ENCODE data around the gene CDH4. TPM values are rescaled to one million over a fixed set of nuclear protein-coding genes. Genes with fewer than 3 reads are reported as not detected.

Gene CDH4
- total and polyA plus RNA-seq, 2 donors (not counting 1 experiment from before 2014, with no cell fraction given): not detected

GRCh38 chr20:61407561-61407960 lies 155.5 kb downstream of the CDH4 start:
- Mint-ChIP-seq H3K27ac (no peak overlapping the region), H3K9me3 (ENCODE audit: insufficient read depth) (peaks cover 3% of the 10 kb centered on the region), H3K4me1 (no peaks in the 10 kb centered on the region), H3K27me3 (no peaks in the 10 kb centered on the region), H3K4me3 (no peak overlapping the region)
- H3K36me3 ChIP-seq (replicated peaks in 1 of 2; ENCODE audit: control extremely low read depth in 1 of 2, control insufficient read depth in 1 of 2, extremely low read depth in 1 of 2, insufficient read depth in 2 of 2, low read length in 1 of 2): no peaks in the 10 kb centered on the region
- POLR2A ChIA-PET: no interaction called here
- no peak overlapping the region for H3K9ac ChIP-seq (ENCODE audit: low read length)
- ATAC-seq (ENCODE audit: low read depth) (no peak), DNase-seq (no peak)
- H3K27me3 ChIP-seq (replicated peaks in 1 of 4; ENCODE audit: control extremely low read depth in 1 of 4, control insufficient read depth in 3 of 4, insufficient read depth in 4 of 4, low read length in 3 of 4): no peaks in the 10 kb centered on the region
- no peaks in the 10 kb centered on the region for H4K20me1 ChIP-seq (ENCODE audit: control insufficient read depth, insufficient read depth, low read length, poor library complexity, severe bottlenecking)
- H3K4me2 ChIP-seq (replicated peaks; ENCODE audit: low read depth, low read length, poor library complexity, severe bottlenecking): no peak overlapping the region
- 98% methylated on average over 5 of the region's 6 CpGs for WGBS (ENCODE audit: insufficient coverage)
- H3K9me3 ChIP-seq (ENCODE audit: control extremely low read depth in 1 of 3, control insufficient read depth in 2 of 3, insufficient read depth in 1 of 3, low read length in 2 of 3): peaks cover 0 to 32% (median 0%) of the 10 kb centered on the region in 3 donors
- H3K27ac ChIP-seq (ENCODE audit: low read length in 2 of 2): no peak overlapping the region
- intact Hi-C loops (cut with micrococcal nuclease): no loop called here
- CTCF ChIA-PET: no interaction called here
- no peak overlapping the region for H3K4me3 ChIP-seq (ENCODE audit: control extremely low read depth in 1 of 5, extremely low read depth in 1 of 5, insufficient read depth in 1 of 5, low read depth in 2 of 5, low read length in 4 of 5)
- no peaks in the 10 kb centered on the region for H3K79me2 ChIP-seq (ENCODE audit: control insufficient read depth, insufficient read depth, low read length)
- no peak overlapping the region for H2AFZ ChIP-seq (ENCODE audit: insufficient read depth, low read depth, low read length, poor library complexity, severe bottlenecking)
- no peaks in the 10 kb centered on the region for H3K4me1 ChIP-seq (ENCODE audit: control insufficient read depth in 2 of 2, insufficient read depth in 2 of 2, low read length in 2 of 2)
- TF ChIP-seq CTCF (IDR thresholded peaks at IDR 0.05): no peak
- TF ChIP-seq EZH2 (IDR thresholded peaks at IDR 0.05; ENCODE audit: borderline replicate concordance, insufficient read depth, low read depth, low read length, poor library complexity, severe bottlenecking): no peak

GRCh38 chr20:61408951-61409740 lies 157.1 kb downstream of the CDH4 start:
- Histone ChIP-seq H3K36me3 (replicated peaks in 1 of 2; ENCODE audit: control extremely low read depth in 1 of 2, control insufficient read depth in 1 of 2, extremely low read depth in 1 of 2, insufficient read depth in 2 of 2, low read length in 1 of 2) (no peaks in the 10 kb centered on the region), H3K9ac (ENCODE audit: low read length) (no peak overlapping the region), H2AFZ (ENCODE audit: insufficient read depth, low read depth, low read length, poor library complexity, severe bottlenecking) (no peak overlapping the region), H3K27ac (ENCODE audit: low read length in 2 of 2) (no peak overlapping the region), H3K9me3 (ENCODE audit: control extremely low read depth in 1 of 3, control insufficient read depth in 2 of 3, insufficient read depth in 1 of 3, low read length in 2 of 3) (peaks cover 0 to 45% (median 0%) of the 10 kb centered on the region in 3 donors), H4K20me1 (ENCODE audit: control insufficient read depth, insufficient read depth, low read length, poor library complexity, severe bottlenecking) (no peaks in the 10 kb centered on the region), H3K4me1 (ENCODE audit: control insufficient read depth in 2 of 2, insufficient read depth in 2 of 2, low read length in 2 of 2) (no peaks in the 10 kb centered on the region), H3K4me3 (ENCODE audit: control extremely low read depth in 1 of 5, extremely low read depth in 1 of 5, insufficient read depth in 1 of 5, low read depth in 2 of 5, low read length in 4 of 5) (no peak overlapping the region), H3K79me2 (ENCODE audit: control insufficient read depth, insufficient read depth, low read length) (no peaks in the 10 kb centered on the region), H3K27me3 (replicated peaks in 1 of 4; ENCODE audit: control extremely low read depth in 1 of 4, control insufficient read depth in 3 of 4, insufficient read depth in 4 of 4, low read length in 3 of 4) (no peaks in the 10 kb centered on the region), H3K4me2 (replicated peaks; ENCODE audit: low read depth, low read length, poor library complexity, severe bottlenecking) (no peak overlapping the region)
- DNase-seq (no peak), ATAC-seq (ENCODE audit: low read depth) (no peak)
- ChIA-PET CTCF (no interaction called here), POLR2A (no interaction called here)
- H3K4me1 Mint-ChIP-seq: no peaks in the 10 kb centered on the region
- no peak overlapping the region for H3K27ac Mint-ChIP-seq
- no peak for TF ChIP-seq EZH2 (IDR thresholded peaks at IDR 0.05; ENCODE audit: borderline replicate concordance, insufficient read depth, low read depth, low read length, poor library complexity, severe bottlenecking)
- no peak for TF ChIP-seq CTCF (IDR thresholded peaks at IDR 0.05)
- intact Hi-C loops (cut with micrococcal nuclease): no loop called here
- H3K27me3 Mint-ChIP-seq: no peaks in the 10 kb centered on the region
- 90% methylated on average over 19 of the region's 20 CpGs for WGBS (ENCODE audit: insufficient coverage)
- H3K4me3 Mint-ChIP-seq: no peak overlapping the region
- peaks cover 3% of the 10 kb centered on the region for H3K9me3 Mint-ChIP-seq (ENCODE audit: insufficient read depth)

All from B cell (primary cell).